Activated T-helper 1 cell treated with anti-CD3 and anti-CD28 coated beads, Interleukin-2, amount 50 U/mL, for 16 hours (primary cell): Measurements from ENCODE around the gene BBLN.
"Not testable (repeated sequence)": the region's sequence is repeated elsewhere in the genome, so short reads cannot be mapped to it uniquely, and the experiment has no call there.

Experiments
- DNase-seq, 2 donors: peaks; one replicate each; pipeline ENCODE4 v3.0.0-alpha.2; 2020; ENCODE audit warnings: low read depth in 1 of 2, low spot score in 1 of 2

Gene BBLN

DNA sequence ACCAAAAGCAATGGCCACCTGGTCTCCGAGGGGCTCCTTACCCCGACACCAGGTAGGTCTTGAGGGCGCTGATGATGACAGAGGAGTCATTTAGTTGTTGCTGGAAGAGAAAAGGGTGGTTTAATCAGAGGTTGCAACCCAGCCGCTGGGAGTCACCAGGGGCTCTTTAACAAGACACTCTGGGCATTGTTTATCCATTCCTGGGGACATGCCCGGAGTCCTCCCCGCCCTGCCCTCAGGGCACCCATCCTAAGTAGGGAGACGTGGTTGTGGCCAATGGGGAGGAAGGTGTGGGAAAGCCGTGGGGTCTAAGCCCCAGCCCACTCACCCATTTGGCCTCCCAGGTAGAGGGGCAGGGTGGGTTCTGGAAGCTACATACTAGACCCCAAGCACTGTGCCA, 35.6 kb upstream of the BBLN start:
- DNase-seq, result no peak

DNA sequence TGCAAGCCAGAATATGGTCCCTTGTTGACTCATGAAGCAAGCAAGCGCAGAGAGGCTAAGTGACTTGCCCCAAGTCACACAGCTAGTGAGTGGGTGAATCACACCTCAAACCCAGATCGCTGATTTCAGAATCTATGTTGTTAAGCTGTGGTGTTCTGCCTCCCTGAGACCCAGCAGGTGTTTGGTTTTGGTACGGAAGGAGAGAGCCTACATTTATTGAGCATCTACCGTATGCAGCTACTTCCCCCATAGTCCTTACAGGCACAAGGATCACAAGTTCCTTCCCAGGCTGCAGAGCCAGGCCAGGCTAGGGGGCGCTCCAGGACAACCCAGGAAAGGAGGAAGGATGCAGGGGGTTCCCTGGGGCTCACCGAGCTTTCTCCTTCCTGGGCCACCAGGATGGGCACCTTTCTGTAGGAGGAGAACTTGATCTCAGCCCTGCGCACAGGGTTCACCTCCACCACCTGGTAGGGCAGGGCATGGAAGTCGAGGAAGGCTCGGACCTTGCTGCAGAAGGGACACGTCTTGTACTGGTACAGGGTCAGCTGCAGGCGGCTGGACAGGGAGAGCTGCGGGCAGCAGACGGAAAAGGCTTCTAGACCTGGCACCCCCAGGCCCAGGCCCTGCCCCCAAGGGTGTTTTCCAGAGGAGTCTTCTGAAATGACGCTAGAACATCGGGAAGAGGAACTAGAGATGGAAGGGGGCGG, 35.0 kb upstream of the BBLN start:
- no peak for DNase-seq

DNA sequence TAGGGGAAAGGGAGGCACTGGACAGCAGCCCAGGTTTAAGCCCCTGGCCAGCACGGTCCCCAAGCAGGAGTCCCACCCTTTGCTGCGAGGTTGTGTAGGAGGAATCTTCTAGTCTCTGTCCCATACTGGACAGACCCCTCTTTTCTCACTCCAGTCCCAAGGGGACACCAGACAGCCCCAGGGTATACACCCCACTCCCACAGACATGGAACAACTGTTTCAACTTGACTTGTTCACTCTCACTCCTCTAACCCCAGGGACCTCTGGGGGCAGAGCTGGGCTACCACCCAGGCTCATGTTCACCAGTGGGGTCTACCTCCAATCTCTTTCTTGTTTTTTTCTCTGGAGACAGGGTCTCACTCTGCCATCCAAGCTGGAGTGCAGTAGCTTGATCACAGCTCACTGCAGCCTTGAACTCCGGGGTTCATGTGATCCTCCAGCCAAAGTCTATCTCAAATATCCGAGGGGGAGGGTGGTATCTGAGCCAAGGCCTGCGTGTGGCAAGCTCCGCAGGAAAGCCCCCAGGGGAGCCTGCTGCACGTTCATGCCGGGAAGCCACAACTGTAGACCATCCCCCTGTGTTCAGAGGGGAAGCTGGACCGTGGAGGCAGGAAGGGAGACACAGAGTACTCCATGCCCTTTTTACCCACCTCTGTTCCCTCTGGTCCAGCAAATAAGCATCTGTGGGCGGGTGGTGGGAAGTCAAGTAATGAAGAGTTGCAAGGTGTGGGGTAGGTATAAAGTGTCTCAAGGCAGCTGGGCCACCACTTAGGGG, 34.3 kb upstream of the BBLN start:
- DNase-seq, result no peak

DNA sequence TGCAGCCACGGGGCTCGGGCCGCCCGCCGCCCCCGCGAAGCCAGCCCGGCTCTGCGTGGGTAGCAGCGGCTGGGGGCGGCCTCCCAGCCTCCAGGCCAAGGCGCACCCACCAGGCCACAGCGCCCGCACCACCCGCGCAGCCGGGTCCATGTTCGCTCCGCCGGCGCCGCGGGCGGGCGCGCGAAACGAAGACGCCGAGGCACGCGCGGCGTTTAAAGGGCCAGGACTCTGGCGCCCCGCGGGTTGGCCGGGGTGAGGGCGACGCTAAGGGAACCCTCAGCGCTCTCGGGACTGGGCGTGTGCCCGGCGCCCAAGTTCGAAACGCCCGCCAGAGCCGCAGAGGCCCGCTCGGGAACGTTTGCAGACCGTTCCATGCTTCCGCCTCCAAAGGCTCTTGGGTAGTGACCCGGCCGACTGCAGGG, 32.5 kb upstream of the BBLN start, which contains the start of gene PTGES2:
TSS of gene PTGES2 (minus strand) at position 162 of the 422 bp plus-strand sequence. CDS start at position 150, 12 bp downstream.
- peak; percentile 52 to 74 for DNase-seq

DNA sequence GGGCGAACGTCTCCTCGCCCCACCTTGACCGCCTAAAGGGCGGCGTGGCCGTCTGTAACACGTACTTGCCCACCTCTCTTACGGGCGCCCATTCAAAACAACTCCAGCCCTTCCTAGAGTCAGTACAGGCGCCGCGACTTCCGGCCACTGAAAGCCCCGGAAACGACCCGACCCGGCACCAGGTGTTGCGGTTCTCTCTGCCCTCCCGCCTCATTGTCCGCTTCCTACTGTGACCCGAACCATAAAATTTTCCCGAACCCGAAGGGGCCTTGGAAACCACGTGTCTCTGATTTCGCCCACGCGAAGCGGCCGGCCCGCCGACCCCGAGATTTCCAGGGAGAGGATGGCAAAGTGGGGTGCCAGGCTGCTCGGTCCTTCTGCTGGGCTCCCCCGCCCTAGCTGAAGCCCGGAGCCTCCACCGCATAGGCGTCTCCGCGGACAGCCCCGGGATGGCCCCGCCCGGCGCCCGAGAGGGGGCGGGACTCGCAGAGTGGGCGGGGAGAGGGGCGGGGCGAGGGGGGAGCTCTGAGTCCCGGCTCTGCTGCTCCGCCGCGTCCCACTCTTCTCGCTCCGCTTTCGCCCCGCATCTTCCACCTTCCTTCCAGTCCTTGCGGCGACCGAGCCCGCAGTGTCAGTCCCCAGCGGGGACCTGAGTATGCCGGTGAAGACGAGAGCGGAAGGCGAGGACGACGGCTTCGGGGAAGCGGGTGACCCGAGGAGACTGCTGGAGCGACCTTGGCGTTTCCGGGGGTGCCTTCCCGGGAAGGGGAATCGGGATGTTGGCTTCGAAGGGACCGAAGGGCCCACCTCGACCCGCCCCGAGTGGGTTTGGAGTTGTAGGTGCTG, 31.9 kb upstream of the BBLN start:
- peak; percentile 74 to 77 for DNase-seq

DNA sequence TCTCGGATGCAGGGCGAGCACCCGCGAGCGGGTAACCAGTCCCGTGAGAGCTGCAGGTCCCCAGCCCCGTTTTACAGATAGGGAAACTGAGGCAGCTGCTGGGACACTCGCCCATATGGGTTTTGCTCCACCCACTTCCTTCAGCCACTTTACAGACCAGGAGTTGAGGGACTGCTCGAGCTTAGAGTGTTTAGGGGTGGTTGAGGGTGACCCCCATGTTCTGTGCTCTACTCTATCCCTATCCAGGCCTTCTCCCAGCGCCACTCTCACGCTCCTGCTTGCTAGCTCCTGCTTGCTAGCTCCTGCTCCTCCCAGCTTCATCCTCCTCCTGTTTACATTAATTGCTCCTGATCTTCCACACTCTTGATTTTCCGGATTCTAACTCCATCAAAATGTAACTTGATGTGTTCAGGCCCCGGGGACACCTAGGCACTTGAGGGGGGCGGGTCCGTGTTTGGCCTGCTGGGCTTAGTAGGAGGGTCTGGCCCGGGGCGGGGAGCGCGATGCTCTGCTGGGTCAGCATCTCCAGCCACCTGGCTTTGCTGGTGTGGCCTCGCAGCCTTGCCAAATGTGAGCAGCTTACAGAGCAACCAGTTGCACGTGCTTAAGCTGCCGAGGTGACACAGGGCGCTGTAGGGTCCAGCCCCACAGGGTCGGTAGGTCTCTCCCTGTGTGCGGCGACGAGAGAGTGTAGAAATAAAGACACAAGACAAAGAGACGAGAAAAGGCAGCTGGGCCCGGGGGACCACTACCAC, 31.1 kb upstream of the BBLN start:
- no peak for DNase-seq

DNA sequence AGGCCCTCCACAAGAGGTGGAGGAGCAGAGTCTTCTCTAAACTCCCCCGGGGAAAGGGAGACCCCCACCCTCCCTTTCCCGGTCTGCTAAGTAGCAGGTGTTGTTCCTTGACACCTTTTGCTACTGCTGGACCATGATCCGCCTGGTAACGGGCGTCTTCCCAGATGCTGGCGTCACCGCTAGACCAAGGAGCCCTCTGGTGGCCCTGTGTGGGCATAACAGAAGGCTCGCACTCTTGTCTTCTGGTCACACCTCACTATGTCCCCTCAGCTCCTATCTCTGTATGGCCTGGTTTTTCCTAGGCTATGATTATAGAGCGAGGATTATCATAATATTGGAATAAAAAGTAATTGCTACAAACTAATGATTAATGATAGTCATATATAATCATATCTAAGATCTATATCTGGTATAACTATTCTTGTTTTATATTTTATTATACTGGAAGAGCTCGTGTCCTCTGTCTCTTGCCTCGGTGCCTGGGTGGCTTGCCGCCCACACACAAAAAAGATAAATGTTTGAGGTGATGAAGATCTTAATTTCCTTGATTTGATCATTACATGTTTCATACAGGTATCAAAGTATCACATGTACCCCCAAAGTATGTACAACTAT, 30.0 kb upstream of the BBLN start:
- DNase-seq, result not testable (repeated sequence)

DNA sequence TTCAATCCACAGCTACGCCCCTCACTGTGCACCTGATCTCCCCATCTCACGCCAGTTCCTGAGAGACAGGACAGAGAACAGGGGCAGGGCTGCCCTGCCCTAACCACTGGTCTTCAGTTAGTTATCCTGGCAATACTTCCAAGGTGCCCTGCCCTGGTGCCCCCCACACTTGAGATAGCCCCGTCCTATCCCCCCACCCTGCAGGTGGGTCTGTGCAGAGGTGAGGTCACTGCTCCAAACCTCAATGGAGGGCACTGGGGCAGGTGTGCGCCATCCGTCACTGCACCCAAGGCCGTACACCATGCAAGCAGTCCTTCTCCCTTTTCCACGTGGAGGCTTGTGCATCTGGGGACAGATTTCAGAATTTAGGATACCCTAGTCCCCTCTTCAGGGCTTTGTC, 29.4 kb upstream of the BBLN start:
- DNase-seq, result not testable (repeated sequence)

DNA sequence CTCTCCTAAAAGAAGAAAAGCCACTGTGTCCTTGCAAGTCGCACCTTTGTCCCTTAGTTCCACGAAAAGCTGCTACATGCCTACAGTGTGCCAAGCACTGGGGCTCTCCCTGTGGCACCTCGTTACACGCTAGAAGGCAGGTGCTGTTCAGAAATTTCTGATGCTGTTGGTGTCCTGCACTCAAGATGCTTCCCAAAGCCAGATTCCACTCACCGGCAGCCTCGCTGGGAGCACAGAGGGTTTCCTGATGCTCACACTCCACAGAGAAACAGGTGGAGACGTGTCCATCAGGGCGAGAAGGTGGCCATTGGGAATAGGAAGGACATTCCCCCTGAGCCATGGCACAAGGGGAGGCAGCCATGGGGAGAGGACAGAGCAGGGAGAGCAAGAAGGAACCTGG, 28.7 kb upstream of the BBLN start:
- not testable (repeated sequence) for DNase-seq

DNA sequence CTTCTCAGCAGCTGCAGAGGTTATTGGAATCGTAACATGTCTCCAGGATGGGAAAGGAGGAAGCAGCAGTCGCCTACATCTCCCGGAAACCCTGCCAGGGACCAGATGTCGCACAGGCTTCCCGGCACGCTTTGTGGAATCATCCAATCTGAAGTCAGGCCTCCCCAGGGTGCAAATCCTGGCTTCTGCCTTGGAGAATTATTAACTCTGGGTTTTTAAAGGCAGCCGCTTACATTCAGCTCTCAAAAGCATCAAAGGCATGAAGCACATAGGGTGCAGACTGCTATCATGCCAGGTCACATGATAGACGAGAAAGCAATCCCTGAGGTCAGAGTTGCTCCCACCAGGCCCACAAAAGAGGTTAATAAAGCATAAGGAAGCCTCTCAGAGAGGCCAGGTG, 27.9 kb upstream of the BBLN start:
- not testable (repeated sequence) for DNase-seq

DNA sequence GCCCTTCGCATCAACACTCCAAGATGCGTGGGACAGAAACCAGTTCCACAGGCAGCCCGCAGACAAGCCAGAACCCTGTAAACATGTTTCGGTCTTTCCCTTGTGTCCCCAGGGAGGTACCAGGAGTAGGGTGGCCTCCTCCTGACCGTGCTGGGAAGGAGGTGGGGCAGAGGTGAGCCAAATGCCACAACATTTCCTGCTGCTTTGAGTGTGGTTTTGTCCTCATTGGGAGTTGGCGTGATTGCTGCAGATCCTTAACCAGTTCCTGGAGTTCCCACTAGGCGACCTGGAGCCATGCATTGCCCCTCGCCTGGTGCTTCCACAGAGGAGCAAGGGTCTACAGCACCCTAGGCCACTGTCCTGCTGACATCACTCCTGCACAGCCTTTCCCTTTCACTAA, 24.5 kb upstream of the BBLN start:
- not testable (repeated sequence) for DNase-seq

DNA sequence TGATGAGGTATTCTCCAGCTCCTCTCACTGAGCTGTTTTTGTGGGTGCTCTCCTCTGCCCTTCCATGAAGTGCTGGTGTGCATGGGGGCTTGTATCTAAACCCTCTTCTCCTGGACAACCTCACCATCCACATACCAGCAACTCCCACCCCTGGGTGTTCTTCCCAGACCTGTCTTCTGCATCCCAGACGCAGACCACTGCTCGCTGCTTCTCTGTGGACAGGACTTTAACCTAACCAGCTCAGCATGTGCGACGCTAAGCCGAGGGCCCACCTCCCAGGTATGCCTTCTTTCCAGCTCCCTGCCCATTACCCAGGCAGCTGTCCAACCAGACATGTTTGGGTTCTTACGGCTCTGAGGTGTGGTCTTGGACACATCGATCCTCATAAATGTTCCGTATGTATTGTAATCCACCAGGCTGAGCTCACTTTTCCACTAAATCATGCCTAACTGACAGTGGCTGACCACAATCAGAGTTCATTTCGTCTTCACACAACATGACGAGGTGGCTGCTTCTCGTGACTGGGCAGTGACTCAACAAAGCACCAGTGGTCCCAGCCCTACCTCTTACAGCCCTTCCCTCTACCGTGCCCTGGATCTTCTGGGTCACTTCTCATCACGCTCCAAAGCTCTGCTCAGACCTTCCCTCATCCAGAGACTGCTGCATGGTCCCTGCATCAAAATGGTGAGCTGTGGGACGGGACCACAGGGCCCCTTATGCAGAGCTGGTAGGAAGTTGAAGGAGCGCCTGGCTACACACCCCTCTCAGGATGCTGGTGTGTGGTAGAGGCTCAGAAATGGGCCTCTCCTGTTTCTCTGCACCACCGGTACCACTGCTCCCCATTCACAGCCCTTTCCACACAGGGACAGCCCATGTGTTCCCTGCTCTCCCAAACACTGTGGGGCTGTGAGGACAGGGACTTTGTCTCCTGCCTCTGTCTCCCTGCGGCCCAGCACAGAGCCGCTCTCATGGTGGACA, 23.0 kb upstream of the BBLN start:
- DNase-seq, result no peak

DNA sequence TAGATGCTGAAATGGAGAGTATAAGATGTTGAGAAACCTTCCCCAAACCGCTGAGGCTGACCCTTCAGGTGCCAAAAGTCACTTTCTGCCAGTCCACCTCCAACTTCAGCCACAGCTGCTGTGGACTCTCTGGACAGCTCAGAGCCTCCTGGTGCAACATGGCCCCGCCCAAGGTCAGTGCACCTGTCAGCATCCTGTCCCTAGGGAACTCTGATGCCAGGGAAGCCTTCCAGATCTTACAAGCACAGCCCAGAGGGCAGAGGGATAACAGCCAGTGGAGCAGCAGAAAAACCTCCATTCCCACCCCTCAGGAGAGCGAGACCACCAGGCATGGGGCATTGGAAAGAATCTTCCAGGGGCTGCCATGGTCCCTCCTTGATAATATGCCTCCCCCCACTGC, 22.1 kb upstream of the BBLN start:
- no peak for DNase-seq

DNA sequence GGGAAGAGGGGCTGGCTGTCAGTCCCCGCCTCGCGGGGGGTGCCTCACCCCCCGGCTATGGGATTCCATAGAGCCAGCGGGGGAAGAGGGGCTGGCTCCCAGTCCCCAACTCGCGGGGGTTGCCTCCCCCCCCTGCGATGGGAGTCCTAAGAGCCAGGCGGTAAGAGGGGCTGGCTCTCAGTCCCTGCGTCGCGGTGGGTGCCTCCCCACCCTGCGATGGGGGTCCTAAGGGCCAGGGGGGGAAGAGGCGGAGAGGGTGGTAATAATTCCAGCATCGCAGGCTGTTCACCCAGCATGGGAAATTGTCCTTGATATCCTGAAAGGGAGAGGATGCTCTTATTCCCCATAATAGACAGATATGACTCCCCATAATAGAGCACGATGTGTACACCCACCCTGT, 20.4 kb upstream of the BBLN start:
- DNase-seq, result no peak

DNA sequence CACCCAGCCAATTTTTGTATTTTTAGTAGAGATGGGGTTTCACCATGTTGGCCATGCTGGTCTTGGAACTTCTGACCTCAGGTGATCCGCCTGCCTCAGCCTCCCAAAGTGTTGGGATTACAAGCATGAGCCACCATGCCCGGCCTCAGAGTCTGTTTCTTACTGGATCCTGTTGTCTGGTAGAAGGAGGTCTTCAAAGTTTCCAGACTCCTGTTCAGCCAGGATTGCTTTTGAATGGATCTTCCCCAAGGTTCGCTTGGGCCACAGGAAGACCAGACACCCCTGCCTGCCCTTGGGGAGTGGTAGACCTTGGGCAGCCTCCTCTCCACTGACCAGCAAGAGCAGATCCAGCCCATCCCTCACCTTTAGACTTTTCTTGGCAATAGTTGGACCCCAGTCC, 18.5 kb upstream of the BBLN start:
- DNase-seq, result no peak

DNA sequence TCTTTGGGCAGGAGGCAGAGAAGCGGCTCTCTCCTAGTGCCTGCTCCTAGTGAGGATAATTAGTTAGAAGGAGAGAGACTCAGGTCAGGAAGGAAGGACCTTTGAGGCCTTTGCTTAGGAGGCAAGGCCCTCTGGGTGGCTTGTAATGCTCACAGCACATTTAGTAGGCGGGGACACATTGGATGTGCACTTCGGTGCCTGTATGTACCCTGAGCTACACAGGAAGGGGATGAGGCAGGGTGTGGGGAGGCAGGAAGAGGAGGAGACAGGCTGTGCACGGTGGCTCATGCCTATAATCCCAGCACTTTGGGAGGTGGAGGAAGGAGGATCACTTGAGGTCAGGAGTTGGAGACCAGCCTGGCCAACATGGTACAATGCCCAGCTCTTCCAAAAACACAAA, 18.0 kb upstream of the BBLN start:
- DNase-seq, result no peak

DNA sequence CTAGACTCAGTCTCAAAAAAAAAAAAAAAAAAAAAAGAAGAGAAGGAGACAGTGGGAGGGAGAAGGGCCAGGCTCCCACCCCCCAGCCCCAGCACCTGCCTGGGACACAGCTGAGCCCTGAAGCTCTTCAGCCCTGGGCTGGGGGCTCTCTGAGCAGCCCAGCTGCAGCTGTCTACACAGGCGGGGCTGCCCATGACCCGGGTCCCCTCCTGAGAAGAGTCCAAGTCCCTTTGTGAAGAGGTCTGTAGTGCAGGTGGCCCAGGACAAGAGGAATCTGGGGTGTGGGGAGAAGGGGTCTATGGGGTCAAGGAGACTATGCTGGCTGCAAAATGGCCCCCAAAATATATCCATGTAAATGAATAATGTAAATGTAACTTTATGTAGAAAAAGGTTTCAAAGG, 17.5 kb upstream of the BBLN start:
- no peak for DNase-seq

DNA sequence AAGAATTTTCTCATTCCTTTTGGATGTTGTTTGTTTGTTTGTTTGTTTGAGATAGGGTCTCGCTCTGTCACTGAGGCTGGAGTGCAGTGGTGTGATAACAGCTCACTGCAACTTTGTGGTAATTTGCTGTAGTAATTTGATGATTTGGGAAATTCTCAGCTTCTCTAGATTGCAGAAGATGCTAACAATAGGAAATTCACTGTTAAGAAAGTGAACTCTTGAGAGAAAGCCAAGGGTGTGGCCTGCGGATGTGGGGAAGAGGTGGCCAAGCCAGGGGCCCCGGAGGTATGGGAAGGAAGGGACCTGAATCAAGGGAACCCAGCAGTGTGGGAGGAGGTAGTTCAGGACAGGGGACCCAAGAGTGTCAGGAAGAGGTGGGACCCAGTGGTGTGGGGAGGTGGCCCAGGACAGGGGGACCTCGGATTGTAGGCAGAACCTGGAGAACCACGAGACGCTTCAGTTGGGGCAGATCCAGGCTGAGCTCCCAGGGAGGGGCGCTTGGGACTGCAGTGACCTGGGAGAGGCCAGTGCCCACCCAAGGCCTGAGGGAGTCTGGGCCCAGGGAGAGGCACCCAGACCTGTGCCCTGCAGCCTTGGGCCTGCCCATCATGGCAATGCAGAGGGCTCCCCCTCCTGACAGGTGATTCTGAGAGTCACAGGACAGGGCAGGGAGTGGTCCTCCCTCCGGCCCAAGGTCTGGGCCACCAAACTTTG, 16.4 kb upstream of the BBLN start:
- no peak for DNase-seq
